Ishikawa (cell line): Measurements from ENCODE around the gene BRCA1.

ENCODE experiments used
- CEBPB ChIP-seq: IDR thresholded peaks from 2 replicates; pipeline ENCODE4 v1.6.1; 2012
- CREB1 ChIP-seq: IDR thresholded peaks from 2 replicates; pipeline ENCODE4 v1.6.1; 2012; ENCODE audit warnings: low read depth
- EGR1 ChIP-seq: IDR thresholded peaks from 2 replicates; pipeline ENCODE4 v1.6.1; 2012
- EP300 ChIP-seq: IDR thresholded peaks from 2 replicates; pipeline ENCODE4 v1.6.1; 2012; ENCODE audit warnings: borderline replicate concordance
- FOXM1 ChIP-seq: IDR thresholded peaks from 2 replicates; pipeline ENCODE4 v1.6.1; 2012; ENCODE audit warnings: low read depth, borderline replicate concordance
- RAD21 ChIP-seq: IDR thresholded peaks from 2 replicates; pipeline ENCODE4 v1.6.1; 2012; ENCODE audit warnings: low read depth
- TAF1 ChIP-seq: IDR thresholded peaks from 2 replicates; pipeline ENCODE4 v1.6.1; 2012; ENCODE audit warnings: low read depth, mild to moderate bottlenecking
- TCF12 ChIP-seq: IDR thresholded peaks from 2 replicates; pipeline ENCODE4 v1.6.1; 2012; ENCODE audit warnings: low read depth
- TEAD4 ChIP-seq: IDR thresholded peaks from 2 replicates; pipeline ENCODE4 v1.6.1; 2012
- TF ChIP-seq, protein P1 (sequence below): IDR thresholded peaks from 2 replicates; pipeline ENCODE4 v1.6.1; 2012; ENCODE audit warnings: low read depth, mild to moderate bottlenecking

DNA sequence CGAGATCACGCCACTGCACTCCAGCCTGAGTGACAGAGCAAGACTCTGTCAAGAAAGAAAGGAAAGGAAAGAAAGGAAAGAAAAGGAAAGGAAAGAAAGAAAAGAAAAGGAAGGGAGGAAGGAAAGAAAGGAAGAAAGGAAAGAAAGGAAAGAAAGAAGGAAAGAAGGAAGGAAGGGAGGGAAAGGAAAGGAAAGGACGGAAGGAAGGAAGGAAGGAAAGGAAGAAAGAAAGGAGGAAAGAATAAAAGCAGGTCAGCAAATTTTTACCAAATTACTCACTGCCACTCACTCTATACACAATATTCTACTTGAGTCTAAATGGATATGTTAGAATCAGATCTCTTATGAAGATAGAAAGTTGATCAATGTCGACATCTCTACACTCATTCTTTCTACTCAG, 50.3 kb downstream of the BRCA1 start:
- TF ChIP-seq TEAD4 (no peak), EP300 (no peak), FOXM1 (no peak), CEBPB (no peak), TAF1 (no peak), EGR1 (no peak), RAD21 (no peak), TCF12 (no peak), CREB1 (no peak)
- TF ChIP-seq, protein P1, sequence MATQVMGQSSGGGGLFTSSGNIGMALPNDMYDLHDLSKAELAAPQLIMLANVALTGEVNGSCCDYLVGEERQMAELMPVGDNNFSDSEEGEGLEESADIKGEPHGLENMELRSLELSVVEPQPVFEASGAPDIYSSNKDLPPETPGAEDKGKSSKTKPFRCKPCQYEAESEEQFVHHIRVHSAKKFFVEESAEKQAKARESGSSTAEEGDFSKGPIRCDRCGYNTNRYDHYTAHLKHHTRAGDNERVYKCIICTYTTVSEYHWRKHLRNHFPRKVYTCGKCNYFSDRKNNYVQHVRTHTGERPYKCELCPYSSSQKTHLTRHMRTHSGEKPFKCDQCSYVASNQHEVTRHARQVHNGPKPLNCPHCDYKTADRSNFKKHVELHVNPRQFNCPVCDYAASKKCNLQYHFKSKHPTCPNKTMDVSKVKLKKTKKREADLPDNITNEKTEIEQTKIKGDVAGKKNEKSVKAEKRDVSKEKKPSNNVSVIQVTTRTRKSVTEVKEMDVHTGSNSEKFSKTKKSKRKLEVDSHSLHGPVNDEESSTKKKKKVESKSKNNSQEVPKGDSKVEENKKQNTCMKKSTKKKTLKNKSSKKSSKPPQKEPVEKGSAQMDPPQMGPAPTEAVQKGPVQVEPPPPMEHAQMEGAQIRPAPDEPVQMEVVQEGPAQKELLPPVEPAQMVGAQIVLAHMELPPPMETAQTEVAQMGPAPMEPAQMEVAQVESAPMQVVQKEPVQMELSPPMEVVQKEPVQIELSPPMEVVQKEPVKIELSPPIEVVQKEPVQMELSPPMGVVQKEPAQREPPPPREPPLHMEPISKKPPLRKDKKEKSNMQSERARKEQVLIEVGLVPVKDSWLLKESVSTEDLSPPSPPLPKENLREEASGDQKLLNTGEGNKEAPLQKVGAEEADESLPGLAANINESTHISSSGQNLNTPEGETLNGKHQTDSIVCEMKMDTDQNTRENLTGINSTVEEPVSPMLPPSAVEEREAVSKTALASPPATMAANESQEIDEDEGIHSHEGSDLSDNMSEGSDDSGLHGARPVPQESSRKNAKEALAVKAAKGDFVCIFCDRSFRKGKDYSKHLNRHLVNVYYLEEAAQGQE: no peak
